Activated CD8-positive, alpha-beta T cell treated with anti-CD3 and anti-CD28 coated beads for 36 hours (primary cell): ENCODE results near the gene SMPDL3B. TPM values are rescaled to one million over a fixed set of nuclear protein-coding genes. Genes with fewer than 3 reads are reported as not detected.
"Not testable (repeated sequence)": the region's sequence is repeated elsewhere in the genome, so short reads cannot be mapped to it uniquely, and the experiment has no call there.

Source experiments
- ATAC-seq: fragments of 200-7000 bp; cut with Tn5 transposase; one replicate; pipeline ENCODE4 v1.10.0; 2021; ENCODE audit warnings: mild to moderate bottlenecking, moderate library complexity
- CTCF ChIA-PET: fragments of 350-600 bp; sonication (Branson Sonifier 250); formaldehyde crosslinking; loops from one replicate; lab custom pipeline; 2021; ENCODE audit warnings: antibody characterized with exemption; lab: Charles Lee
- POLR2A ChIA-PET: fragments of 350-600 bp; sonication (Branson Sonifier 250); formaldehyde crosslinking; loops from one replicate; lab custom pipeline; 2021; ENCODE audit warnings: antibody characterized with exemption; lab: Charles Lee
- DNase-seq: peaks from one replicate; pipeline ENCODE4 v3.0.0-alpha.2; 2020
- H3K27ac Mint-ChIP-seq: one replicate; pipeline ENCODE4 v1.8.0; 2021; ENCODE audit warnings: mild to moderate bottlenecking, mixed read lengths
- H3K27me3 Mint-ChIP-seq: one replicate; pipeline ENCODE4 v1.8.0; 2021; ENCODE audit warnings: mixed read lengths
- H3K36me3 Mint-ChIP-seq: one replicate; pipeline ENCODE4 v1.8.0; 2021; ENCODE audit warnings: low read depth, mixed read lengths
- H3K4me1 Mint-ChIP-seq: one replicate; pipeline ENCODE4 v1.8.0; 2021; ENCODE audit warnings: low read depth, mixed read lengths
- H3K4me3 Mint-ChIP-seq: one replicate; pipeline ENCODE4 v1.8.0; 2021; ENCODE audit warnings: mild to moderate bottlenecking, moderate library complexity, mixed read lengths
- H3K9me3 Mint-ChIP-seq: one replicate; pipeline ENCODE4 v1.8.0; 2021; ENCODE audit warnings: mixed read lengths
- CTCF ChIP-seq: fragments of 200-600 bp; IDR thresholded peaks from one replicate; pipeline ENCODE4 v1.8.0; 2022; ENCODE audit warnings: antibody characterized with exemption, mild to moderate bottlenecking
- intact Hi-C: fragments of 100-400 bp; cut with micrococcal nuclease; formaldehyde crosslinking; loops from one replicate; pipeline ENCODE4 v1.10.0; 2022
- total RNA-seq, 2 experiments: library from RNA; stranded (reverse); gene quantifications; one replicate each; pipeline ENCODE4 v1.2.3, GENCODE V29; 2021

Gene SMPDL3B
- total RNA-seq, 2 experiments from 2014 or later = 0.27 to 0.38 TPM

- DNase-seq (no peak), ATAC-seq (no peak)
- intact Hi-C loops = no loop called here
- Mint-ChIP-seq H3K27ac (no peak overlapping the region), H3K27me3 (no peaks in the 10 kb centered on the region), H3K4me3 (no peak overlapping the region), H3K36me3 (peaks cover 26% of the 10 kb centered on the region), H3K4me1 (no peaks in the 10 kb centered on the region), H3K9me3 (no peaks in the 10 kb centered on the region)
- CTCF ChIA-PET = interaction anchor here (1.1 to 1.3 kb wide), 2 partner anchors 210 to 330 kb away, joined by 3 read pairs; no protein-coding TSS in a partner anchor
- POLR2A ChIA-PET = no interaction called here
- TF ChIP-seq CTCF = no peak
These were observed 64.3 kb downstream of the SMPDL3B start for GRCh38 chr1:27999055-27999454.

DNA sequence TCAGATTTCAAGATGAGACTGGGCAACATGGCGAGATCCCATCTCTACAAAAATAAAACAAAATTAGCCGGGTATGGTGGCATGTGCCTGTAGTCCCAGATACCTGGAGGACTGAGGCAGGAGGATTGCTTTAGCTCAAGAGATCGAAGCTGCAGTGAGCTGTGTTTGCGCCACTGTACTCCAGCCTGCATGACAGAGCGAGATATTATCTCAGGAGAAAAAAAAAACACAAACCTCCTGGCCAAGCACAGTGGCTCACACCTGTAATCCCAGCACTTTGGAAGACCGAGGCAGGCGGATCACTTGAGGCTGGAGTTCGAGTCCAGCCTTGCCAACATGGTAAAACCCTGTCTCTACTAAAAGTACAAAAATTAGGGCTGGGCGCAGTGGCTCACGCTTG lies 67.8 kb downstream of the SMPDL3B start:
- H3K27me3 Mint-ChIP-seq = no peaks in the 10 kb centered on the region

DNA sequence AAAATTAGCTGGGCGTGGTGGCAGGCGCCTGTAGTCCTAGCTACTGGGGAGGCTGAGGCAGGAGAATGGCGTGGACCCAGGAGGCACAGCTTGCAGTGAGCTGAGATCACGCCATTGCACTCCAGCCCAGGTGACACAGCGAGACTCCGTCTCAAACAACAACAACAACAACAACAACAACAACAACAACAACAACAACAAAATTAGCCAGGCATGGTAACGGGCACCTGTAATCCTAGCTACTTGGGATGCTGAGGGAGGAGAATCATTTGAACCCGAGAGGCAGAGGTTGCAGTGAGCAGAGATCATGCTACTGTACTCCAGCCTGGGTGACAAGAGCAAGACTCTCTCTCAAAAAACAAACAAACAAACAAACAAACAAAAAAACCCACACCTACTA lies 68.3 kb downstream of the SMPDL3B start:
- POLR2A ChIA-PET, H3K27me3 Mint-ChIP-seq, H3K9me3 Mint-ChIP-seq, H3K27ac Mint-ChIP-seq, DNase-seq, ATAC-seq, H3K4me1 Mint-ChIP-seq, H3K4me3 Mint-ChIP-seq, intact Hi-C loops: not testable (repeated sequence)
- H3K36me3 Mint-ChIP-seq = peaks cover 21% of the 10 kb centered on the region
- CTCF ChIA-PET = interaction anchor here (1.6 kb wide), 1 partner anchor 63 kb away, joined by 4 read pairs; no protein-coding TSS in a partner anchor

More for the DNA sequence above, 67.8 kb downstream of the SMPDL3B start:
- POLR2A ChIA-PET = interaction anchor here (1.0 kb wide), 1 partner anchor 10 kb away, joined by 4 read pairs; no protein-coding TSS in a partner anchor
- intact Hi-C loops = no loop called here
- no peaks in the 10 kb centered on the region for H3K9me3 Mint-ChIP-seq
- no peak overlapping the region for H3K4me3 Mint-ChIP-seq
- peaks cover 24% of the 10 kb centered on the region for H3K36me3 Mint-ChIP-seq
- ATAC-seq (no peak), DNase-seq (no peak)
- no peak for TF ChIP-seq CTCF
- H3K27ac Mint-ChIP-seq = no peak overlapping the region
- no peaks in the 10 kb centered on the region for H3K4me1 Mint-ChIP-seq
- CTCF ChIA-PET = interaction anchor here (1.6 kb wide), 1 partner anchor 62 kb away, joined by 4 read pairs; no protein-coding TSS in a partner anchor

Other genes with a start within 250 kb of the SMPDL3B start
- gene FAM76A, start 209.0 kb upstream of the SMPDL3B start, total RNA-seq = 1 to 10 TPM; 6.9 to 7.9 TPM
- gene STX12, start 161.8 kb upstream of the SMPDL3B start, total RNA-seq = 10 to 100 TPM; 19.4 to 22.1 TPM
- gene PPP1R8, start 104.2 kb upstream of the SMPDL3B start, total RNA-seq = 10 to 100 TPM; 50.2 to 54.4 TPM
- 10 to 100 TPM; 13.8 to 16.0 TPM for gene THEMIS2, start 62.5 kb upstream of the SMPDL3B start, total RNA-seq
- 10 to 100 TPM; 61.6 to 67.2 TPM for gene RPA2, start 20.4 kb upstream of the SMPDL3B start, total RNA-seq
- gene XKR8, start 25.0 kb downstream of the SMPDL3B start, total RNA-seq = 1 to 10 TPM; 3.4 to 3.6 TPM
- 10 to 100 TPM; 34.6 to 34.9 TPM for gene EYA3, start 153.6 kb downstream of the SMPDL3B start, total RNA-seq
- under 1 TPM; 0.16 to 0.25 TPM for gene PTAFR, start 241.7 kb downstream of the SMPDL3B start, total RNA-seq